GM12865 (cell line): Measurements from ENCODE around the gene HOXA3.

Source experiments
- DNase-seq: peaks from one replicate; pipeline ENCODE4 v3.0.0; 2010; ENCODE audit warnings: low read depth
- H3K4me3 ChIP-seq: 2 replicates; pipeline ENCODE4 v1.5.1; 2011; ENCODE audit warnings: mild to moderate bottlenecking, low read depth, low read length, control low read depth
- CTCF ChIP-seq: IDR thresholded peaks from 2 replicates; pipeline ENCODE4 v1.5.1; 2011; ENCODE audit warnings: low read length, control low read depth, low read depth, inconsistent platforms; ENCODE audit not compliant: insufficient read depth; ENCODE audit errors: missing control alignments

Gene HOXA3

GRCh38 chr7:27068259-27068658 lies 84.1 kb downstream of the HOXA3 start:
- H3K4me3 ChIP-seq = no peak overlapping the region
- TF ChIP-seq CTCF = no peak
- no peak for DNase-seq

GRCh38 chr7:27066148-27066547 lies 86.2 kb downstream of the HOXA3 start:
- TF ChIP-seq CTCF = no peak
- no peak overlapping the region for H3K4me3 ChIP-seq
- no peak for DNase-seq

- H3K4me3 ChIP-seq = no peak overlapping the region
- DNase-seq = no peak
- TF ChIP-seq CTCF = no peak
Measured at GRCh38 chr7:27065709-27066108, 86.7 kb downstream of the HOXA3 start.

GRCh38 chr7:27064661-27065060 lies 87.7 kb downstream of the HOXA3 start:
- DNase-seq = no peak
- no peak overlapping the region for H3K4me3 ChIP-seq
- TF ChIP-seq CTCF = no peak

- no peak overlapping the region for H3K4me3 ChIP-seq
- no peak for TF ChIP-seq CTCF
- no peak for DNase-seq
Measured at GRCh38 chr7:27064159-27064558, 88.2 kb downstream of the HOXA3 start.

GRCh38 chr7:27062946-27063345 lies 89.4 kb downstream of the HOXA3 start:
- DNase-seq = no peak
- no peak overlapping the region for H3K4me3 ChIP-seq
- TF ChIP-seq CTCF = no peak
